Breast epithelium (tissue), 3 donors: ENCODE measurements around the gene ATP2B3.

Source experiments
- CTCF ChIP-seq, 3 donors: fragments of 450-650 bp; IDR thresholded peaks; one replicate each; pipeline ENCODE4 v1.5.1; 2016 to 2017; ENCODE audit warnings: antibody characterized with exemption in 3 of 3, mild to moderate bottlenecking in 3 of 3, moderate library complexity in 3 of 3
- POLR2A ChIP-seq: fragments of 450-650 bp; IDR thresholded peaks from one replicate; pipeline ENCODE4 v1.6.1; 2016; ENCODE audit warnings: antibody characterized with exemption, mild to moderate bottlenecking, moderate library complexity

GRCh38 chrX:153556767-153557166 lies 39.3 kb downstream of the ATP2B3 start:
- TF ChIP-seq CTCF (IDR thresholded peaks at IDR 0.05) (no peak), POLR2A (no peak)
